K562 (cell line): Measurements from ENCODE around the gene APOBEC3A. TPM values are rescaled to one million over a fixed set of nuclear protein-coding genes. Genes with fewer than 3 reads are reported as not detected.
A peak's percentile ranks its signal among the peaks of the same experiment; 100 is the strongest.

Experiments
- E4F1 ChIP-seq: fragments of 250-450 bp; sonication (Bioruptor Pico); IDR thresholded peaks from 2 replicates; pipeline ENCODE4 v1.5.0; 2021; ENCODE audit warnings: mild to moderate bottlenecking, borderline replicate concordance
- EP300 ChIP-seq: IDR thresholded peaks from 2 replicates; pipeline ENCODE4 v1.6.1; 2012; ENCODE audit warnings: low read length, improper control_type of control experiment
- EWSR1 ChIP-seq: fragments of 450-650 bp; IDR thresholded peaks from 2 replicates; pipeline ENCODE4 v1.6.1; 2018; ENCODE audit warnings: borderline replicate concordance, mild to moderate bottlenecking, low read depth, moderate library complexity; ENCODE audit not compliant: partially characterized antibody
- FOSL1 ChIP-seq: fragments of 200-800 bp; sonication (Bioruptor generic); conservative IDR thresholded peaks from 2 replicates; pipeline ENCODE4 v1.6.1; 2016; ENCODE audit warnings: missing genetic modification characterization, missing compliant biosample characterization
- HDAC2 ChIP-seq: fragments of 450-650 bp; IDR thresholded peaks from 2 replicates; pipeline ENCODE4 v1.6.1; 2016; ENCODE audit warnings: mild to moderate bottlenecking
- IRF1 ChIP-seq: sonication (generic); formaldehyde crosslinking; IDR thresholded peaks from 2 replicates; pipeline ENCODE4 v1.8.0; 2022; ENCODE audit warnings: missing genetic modification reagents, mild to moderate bottlenecking, borderline replicate concordance
- IRF2 ChIP-seq: sonication (generic); formaldehyde crosslinking; IDR thresholded peaks from 2 replicates; pipeline ENCODE4 v1.8.1; 2022; ENCODE audit warnings: mild to moderate bottlenecking, missing genetic modification reagents
- MTF1 ChIP-seq: fragments of 250-450 bp; sonication (Bioruptor Pico); IDR thresholded peaks from 2 replicates; pipeline ENCODE4 v1.9.0; 2021; ENCODE audit warnings: moderate library complexity, mild to moderate bottlenecking, inconsistent platforms, borderline replicate concordance
- SRF ChIP-seq, 2 experiments: fragments of 250-450, 450-650 bp in 1 of 2; sonication (Bioruptor Pico) in 1 of 2; sonication (generic) in 1 of 2; formaldehyde crosslinking; IDR thresholded peaks; 2 replicates each; pipeline versions ENCODE4 v1.5.0 to v1.5.1; 2020 to 2022; ENCODE audit warnings: mild to moderate bottlenecking in 1 of 2, missing genetic modification reagents in 1 of 2
- UBTF ChIP-seq, 2 experiments: IDR thresholded peaks; 2 replicates each; pipeline ENCODE4 v1.6.1; 2012; ENCODE audit warnings: improper control_type of control experiment in 2 of 2, low read depth in 2 of 2, low read length in 2 of 2, borderline replicate concordance in 1 of 2
- ZFP1 ChIP-seq: fragments of 450-650 bp; formaldehyde crosslinking; IDR thresholded peaks from 2 replicates; pipeline ENCODE4 v1.4.0; 2020; ENCODE audit warnings: mild to moderate bottlenecking, mixed read lengths
- ZHX1 ChIP-seq: fragments of 150-350 bp; conservative IDR thresholded peaks from 2 replicates; pipeline ENCODE4 v1.6.1; 2014; ENCODE audit warnings: low read length
- ZNF518B ChIP-seq: fragments of 250-450 bp; sonication (Bioruptor Pico); IDR thresholded peaks from 2 replicates; pipeline ENCODE4 v1.5.0; 2021; ENCODE audit warnings: mild to moderate bottlenecking, moderate library complexity
- polyA plus RNA-seq, 8 experiments: library from polyadenylated mRNA; depleted of rRNA in 4 of 8; stranded (reverse) in 5 of 8; unstranded in 3 of 8; fragments of >200 nt; fragmentation: Nextera tagmentation in 2 of 8; fragmentation: Illumina TruSeq in 1 of 8; extraction: Ambion mirVana in 2 of 8; extraction: Trizol in 1 of 8; gene quantifications; 2 replicates each; pipeline versions ENCODE4 v1.2.1 to v1.2.3, GENCODE V29; 2011 to 2014; ENCODE audit warnings: inconsistent platforms in 1 of 8, missing spikeins in 1 of 8
- total RNA-seq, 7 experiments: library from RNA; depleted of rRNA in 6 of 7; stranded (reverse); fragments of >200 nt in 6 of 7; fragmentation: Illumina TruSeq in 2 of 7; extraction: Trizol in 2 of 7; gene quantifications; 2 replicates each; pipeline versions ENCODE4 v1.2.1 to v1.2.3, GENCODE V29; 2011 to 2021; ENCODE audit warnings: low replicate concordance in 1 of 7

Gene APOBEC3A
- total and polyA plus RNA-seq, 9 of the 15 experiments (the other 6 are each of a cell fraction or from before 2014, with no cell fraction given): 0.04 TPM; not detected in 8

GRCh38 chr22:38965614-38966379 lies 8.4 kb downstream of the APOBEC3A start (continued):
- TF ChIP-seq E4F1 (CRISPR knock-in tag) (no peak), ZHX1 (no peak), MTF1 (CRISPR knock-in tag) (no peak), EP300 (peak; percentile 12; the same call in 1 of the 2 replicates), SRF (CRISPR knock-in tag; IDR thresholded peaks at IDR 0.05) (peak in 1 of 2 experiments; percentile 91; a peak in 1 of 4 replicates), EWSR1 (no peak), IRF2 (CRISPR knock-in tag) (no peak), ZNF518B (CRISPR knock-in tag) (no peak), ZFP1 (CRISPR knock-in tag) (no peak), IRF1 (CRISPR knock-in tag) (no peak), HDAC2 (no peak), UBTF (IDR thresholded peaks at IDR 0.05; ENCODE audit: borderline replicate concordance in 1 of 2, low read depth in 2 of 2, low read length in 2 of 2) (no peak), FOSL1 (tag) (no peak)
